ENCODE measurements around the gene MROH9. TPM values are rescaled to one million over a fixed set of nuclear protein-coding genes. Genes with fewer than 3 reads are reported as not detected.

The MROH9 gene
- total and polyA plus RNA-seq, 2 of the 13 experiments (the other 11 are each of a cell fraction or from before 2014, with no cell fraction given), result not detected

- TF ChIP-seq ZNF639 (CRISPR knock-in tag; conservative IDR thresholded peaks at IDR 0.05) (no peak), ZNF225 (CRISPR knock-in tag; IDR thresholded peaks at IDR 0.05) (no peak), REL (CRISPR knock-in tag; conservative IDR thresholded peaks at IDR 0.05) (no peak), IRX3 (CRISPR knock-in tag; IDR thresholded peaks at IDR 0.05; ENCODE audit: borderline replicate concordance, low read depth) (no peak), IKZF1 (IDR thresholded peaks at IDR 0.05) (no peak)
These were observed 147.3 kb downstream of the MROH9 start (continued) for GRCh38 chr1:171082606-171083005.

- WGBS (ENCODE audit: low lambda C conversion rate), result 27% methylated on average over 5 of the region's 5 CpGs
- Histone ChIP-seq H3K79me2 (ENCODE audit: insufficient read depth, low read length) (no peaks in the 10 kb centered on the region), H2AFZ (ENCODE audit: low read length) (no peak overlapping the region), H4K20me1 (ENCODE audit: insufficient read depth, low read length) (no peaks in the 10 kb centered on the region), H3K27ac (ENCODE audit: extremely low read length, insufficient read depth, low read length) (no peak overlapping the region), H3K9ac (ENCODE audit: insufficient read depth, low read depth, low read length) (no peak overlapping the region), H3K4me1 (ENCODE audit: insufficient read depth, low read length) (no peaks in the 10 kb centered on the region), H3K9me3 (ENCODE audit: low read length) (no peaks in the 10 kb centered on the region), H3K27me3 (ENCODE audit: control insufficient read depth in 1 of 2, insufficient read depth in 2 of 2, low read length in 2 of 2) (no peaks in the 10 kb centered on the region), H3K4me2 (ENCODE audit: low read depth, low read length) (no peak overlapping the region), H3K36me3 (replicated peaks in 1 of 2; ENCODE audit: control insufficient read depth in 1 of 2, insufficient read depth in 2 of 2, low read length in 2 of 2) (no peaks in the 10 kb centered on the region), H3K4me3 (replicated peaks in 1 of 3; ENCODE audit: insufficient read depth in 1 of 3, low read depth in 2 of 3, low read length in 3 of 3) (no peak overlapping the region)
- POLR2A ChIA-PET, result no interaction called here
- intact Hi-C loops (cut with micrococcal nuclease; ENCODE audit: unreplicated experiment), result no loop called here
- no peak for TF ChIP-seq MYC (CRISPR knock-in tag; IDR thresholded peaks at IDR 0.05; ENCODE audit: borderline replicate concordance)
- no peak for TF ChIP-seq KMT2A (CRISPR knock-in tag; IDR thresholded peaks at IDR 0.05)
- no peak for TF ChIP-seq ZNF549 (CRISPR knock-in tag; IDR thresholded peaks at IDR 0.05)
- TF ChIP-seq SMYD3 (CRISPR knock-in tag; IDR thresholded peaks at IDR 0.05), result no peak
- TF ChIP-seq FOXA1 (IDR thresholded peaks at IDR 0.05), result no peak
- no peak for TF ChIP-seq FOXA1 (CRISPR knock-in tag; IDR thresholded peaks at IDR 0.05)
- no peak for TF ChIP-seq ZNF616 (CRISPR knock-in tag; IDR thresholded peaks at IDR 0.05; ENCODE audit: low read depth)
- no peak for TF ChIP-seq BCL6 (CRISPR knock-in tag; IDR thresholded peaks at IDR 0.05)
- no peak for TF ChIP-seq ZNF101 (CRISPR knock-in tag; IDR thresholded peaks at IDR 0.05; ENCODE audit: borderline replicate concordance, low read depth)
- TF ChIP-seq NCOR1 (IDR thresholded peaks at IDR 0.05; ENCODE audit: borderline replicate concordance, low read length), result no peak
- TF ChIP-seq RERE (CRISPR knock-in tag; IDR thresholded peaks at IDR 0.05; ENCODE audit: low read depth), result no peak
- TF ChIP-seq ZNF839 (CRISPR knock-in tag; IDR thresholded peaks at IDR 0.05; ENCODE audit: borderline replicate concordance), result no peak
- TF ChIP-seq ZNF441 (CRISPR knock-in tag; IDR thresholded peaks at IDR 0.05; ENCODE audit: borderline replicate concordance), result no peak
- TF ChIP-seq ADNP (CRISPR knock-in tag; IDR thresholded peaks at IDR 0.05), result no peak
- FAIRE-seq (no peak), DNase-seq (ENCODE audit: low spot score) (no peak), ATAC-seq (no peak)
- BruUV-seq (replicated peaks), result no TSS peak
- CTCF ChIA-PET (ENCODE audit: low intra/inter-chr PET ratio, low total read pairs), result no interaction called here
- in situ Hi-C loops (cut with HindIII; ENCODE audit: extremely low pct_ligation_motif_present, low pct_unique_long_range_greater_than_20kb), result no loop called here
These were observed 147.9 kb downstream of the MROH9 start for GRCh38 chr1:171083222-171083621.
